GM21786 (cell line): ENCODE measurements around the gene FBXW5.

Experiments used
- ATAC-seq: cut with Tn5 transposase; IDR thresholded peaks from one replicate; pipeline ENCODE4 v1.9.1; 2021; ENCODE audit not compliant: unreplicated experiment

Gene FBXW5

GRCh38 chr9:136978073-136978864, 33.7 kb upstream of the FBXW5 start:
- no peak for ATAC-seq

GRCh38 chr9:136977649-136978072, 33.1 kb upstream of the FBXW5 start:
- no peak for ATAC-seq

GRCh38 chr9:136977223-136977622, 32.7 kb upstream of the FBXW5 start, which contains the start of gene PTGDS:
TSS of gene PTGDS (plus strand) at chr9:136977504. CDS start at chr9:136977579, 75 bp downstream.
- ATAC-seq, result no peak

GRCh38 chr9:136975644-136976043, 31.1 kb upstream of the FBXW5 start:
- ATAC-seq, result no peak

- ATAC-seq, result no peak
Observed at GRCh38 chr9:136974817-136975535, 30.4 kb upstream of the FBXW5 start.

- ATAC-seq, result no peak
Observed at GRCh38 chr9:136973618-136974617, 29.4 kb upstream of the FBXW5 start.

GRCh38 chr9:136972743-136973142, 28.2 kb upstream of the FBXW5 start:
- ATAC-seq, result no peak

GRCh38 chr9:136972335-136972734, 27.8 kb upstream of the FBXW5 start:
- ATAC-seq, result no peak

GRCh38 chr9:136971746-136972145, 27.2 kb upstream of the FBXW5 start:
- no peak for ATAC-seq

GRCh38 chr9:136970361-136970760, 25.8 kb upstream of the FBXW5 start:
- ATAC-seq, result no peak

GRCh38 chr9:136969774-136970173, 25.2 kb upstream of the FBXW5 start:
- no peak for ATAC-seq

GRCh38 chr9:136969150-136969549, 24.6 kb upstream of the FBXW5 start:
- ATAC-seq, result no peak

- ATAC-seq, result no peak
Observed at GRCh38 chr9:136968333-136969127, 24.0 kb upstream of the FBXW5 start.

GRCh38 chr9:136965771-136966484, 21.4 kb upstream of the FBXW5 start:
- no peak for ATAC-seq

GRCh38 chr9:136964833-136965422, 20.4 kb upstream of the FBXW5 start:
- no peak for ATAC-seq

- no peak for ATAC-seq
Observed at GRCh38 chr9:136964171-136964689, 19.7 kb upstream of the FBXW5 start.

GRCh38 chr9:136963751-136964150, 19.2 kb upstream of the FBXW5 start:
- no peak for ATAC-seq

GRCh38 chr9:136963341-136963740, 18.8 kb upstream of the FBXW5 start:
- ATAC-seq, result no peak

GRCh38 chr9:136962701-136963248, 18.2 kb upstream of the FBXW5 start:
- ATAC-seq, result no peak
